ENCODE data around the gene PTCSC3.

DNA sequence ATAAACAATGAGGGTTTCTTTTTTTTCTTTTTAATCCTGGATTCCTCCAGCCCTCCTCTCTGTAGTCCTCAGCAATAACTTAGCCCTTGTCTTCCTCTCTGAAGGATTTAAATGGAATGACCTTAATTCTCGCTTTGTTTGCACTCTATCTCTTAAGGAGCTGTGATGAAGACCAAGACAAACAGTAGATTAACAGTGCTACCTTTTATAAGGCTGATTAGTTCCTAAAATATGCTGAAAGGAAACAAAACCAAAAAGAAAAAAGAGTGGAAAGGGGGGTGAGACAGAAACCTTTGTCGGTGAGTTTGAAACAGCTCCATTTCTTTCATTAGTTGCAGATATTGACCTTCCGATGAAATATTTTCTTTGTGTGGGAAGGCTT lies 38.7 kb upstream of the PTCSC3 start:
- TF ChIP-seq, protein P1, sequence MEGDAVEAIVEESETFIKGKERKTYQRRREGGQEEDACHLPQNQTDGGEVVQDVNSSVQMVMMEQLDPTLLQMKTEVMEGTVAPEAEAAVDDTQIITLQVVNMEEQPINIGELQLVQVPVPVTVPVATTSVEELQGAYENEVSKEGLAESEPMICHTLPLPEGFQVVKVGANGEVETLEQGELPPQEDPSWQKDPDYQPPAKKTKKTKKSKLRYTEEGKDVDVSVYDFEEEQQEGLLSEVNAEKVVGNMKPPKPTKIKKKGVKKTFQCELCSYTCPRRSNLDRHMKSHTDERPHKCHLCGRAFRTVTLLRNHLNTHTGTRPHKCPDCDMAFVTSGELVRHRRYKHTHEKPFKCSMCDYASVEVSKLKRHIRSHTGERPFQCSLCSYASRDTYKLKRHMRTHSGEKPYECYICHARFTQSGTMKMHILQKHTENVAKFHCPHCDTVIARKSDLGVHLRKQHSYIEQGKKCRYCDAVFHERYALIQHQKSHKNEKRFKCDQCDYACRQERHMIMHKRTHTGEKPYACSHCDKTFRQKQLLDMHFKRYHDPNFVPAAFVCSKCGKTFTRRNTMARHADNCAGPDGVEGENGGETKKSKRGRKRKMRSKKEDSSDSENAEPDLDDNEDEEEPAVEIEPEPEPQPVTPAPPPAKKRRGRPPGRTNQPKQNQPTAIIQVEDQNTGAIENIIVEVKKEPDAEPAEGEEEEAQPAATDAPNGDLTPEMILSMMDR (IDR thresholded peaks at IDR 0.05) = no peak
- no peak for TF ChIP-seq POLR2A (IDR thresholded peaks at IDR 0.05)

All from Peyer's patch (tissue), 4 donors.